Body of pancreas (tissue), 4 donors: ENCODE results near the gene NOM1.

ENCODE experiments used
- POLR2A ChIP-seq, 3 donors: fragments of 450-650 bp; IDR thresholded peaks; one replicate each; pipeline ENCODE4 v1.6.1; 2016; ENCODE audit warnings: antibody characterized with exemption in 3 of 3, mild to moderate bottlenecking in 2 of 3
- TF ChIP-seq, protein P1 (sequence below), 7 experiments: fragments of 450-650 bp in 4 of 7; fragments of 200-600 bp in 3 of 7; sonication (generic) in 3 of 7; IDR thresholded peaks; one replicate each; pipeline ENCODE4 v1.5.1; 2016 to 2019; ENCODE audit warnings: antibody characterized with exemption in 7 of 7

DNA sequence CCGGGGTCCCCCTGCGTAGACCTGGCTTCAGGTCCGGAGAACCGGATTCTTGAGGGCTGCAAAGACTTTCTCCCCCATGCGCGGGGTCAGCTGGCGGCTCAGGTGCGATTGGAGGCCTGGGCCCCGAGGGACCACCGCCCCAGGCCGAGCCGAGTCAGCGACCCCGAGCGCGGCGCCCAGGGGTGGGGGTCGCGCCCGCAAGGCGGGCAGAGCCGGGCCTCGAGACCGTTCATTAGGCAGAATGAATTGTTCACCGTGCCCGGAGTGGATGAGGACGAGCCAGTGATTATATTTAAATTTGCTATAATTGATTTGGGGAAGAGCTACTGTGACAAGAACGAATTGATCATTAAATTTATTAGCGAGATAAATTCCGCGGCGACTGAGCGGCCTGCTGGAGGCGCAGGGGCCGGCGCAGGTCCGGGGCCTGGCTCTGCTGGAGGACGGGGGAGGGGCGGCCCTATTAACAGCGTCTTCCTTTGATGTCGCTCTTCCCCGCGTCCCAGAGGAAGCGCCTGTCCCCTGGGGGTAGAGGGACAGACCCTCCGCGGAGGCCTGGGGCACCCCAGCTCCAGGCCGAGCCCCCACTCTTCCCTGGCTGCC is 53.4 kb downstream of the NOM1 start:
- TF ChIP-seq, protein P1, sequence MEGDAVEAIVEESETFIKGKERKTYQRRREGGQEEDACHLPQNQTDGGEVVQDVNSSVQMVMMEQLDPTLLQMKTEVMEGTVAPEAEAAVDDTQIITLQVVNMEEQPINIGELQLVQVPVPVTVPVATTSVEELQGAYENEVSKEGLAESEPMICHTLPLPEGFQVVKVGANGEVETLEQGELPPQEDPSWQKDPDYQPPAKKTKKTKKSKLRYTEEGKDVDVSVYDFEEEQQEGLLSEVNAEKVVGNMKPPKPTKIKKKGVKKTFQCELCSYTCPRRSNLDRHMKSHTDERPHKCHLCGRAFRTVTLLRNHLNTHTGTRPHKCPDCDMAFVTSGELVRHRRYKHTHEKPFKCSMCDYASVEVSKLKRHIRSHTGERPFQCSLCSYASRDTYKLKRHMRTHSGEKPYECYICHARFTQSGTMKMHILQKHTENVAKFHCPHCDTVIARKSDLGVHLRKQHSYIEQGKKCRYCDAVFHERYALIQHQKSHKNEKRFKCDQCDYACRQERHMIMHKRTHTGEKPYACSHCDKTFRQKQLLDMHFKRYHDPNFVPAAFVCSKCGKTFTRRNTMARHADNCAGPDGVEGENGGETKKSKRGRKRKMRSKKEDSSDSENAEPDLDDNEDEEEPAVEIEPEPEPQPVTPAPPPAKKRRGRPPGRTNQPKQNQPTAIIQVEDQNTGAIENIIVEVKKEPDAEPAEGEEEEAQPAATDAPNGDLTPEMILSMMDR (IDR thresholded peaks at IDR 0.05) = no peak
- TF ChIP-seq POLR2A (IDR thresholded peaks at IDR 0.05) = no peak
